ENCODE results near the gene ING2.
"Not testable (repeated sequence)": the region's sequence is repeated elsewhere in the genome, so short reads cannot be mapped to it uniquely, and the experiment has no call there.

Gene ING2

GRCh38 chr4:183552274-183553146 lies 47.7 kb downstream of the ING2 start:
- DNase-seq = no peak

- DNase-seq = not testable (repeated sequence)
Observed at GRCh38 chr4:183553147-183553478, 48.3 kb downstream of the ING2 start.

- no peak for DNase-seq
Observed at GRCh38 chr4:183553601-183554345, 48.9 kb downstream of the ING2 start.

GRCh38 chr4:183554346-183554686 lies 49.5 kb downstream of the ING2 start:
- DNase-seq = no peak

- no peak for DNase-seq
Observed at GRCh38 chr4:183554878-183555585, 50.2 kb downstream of the ING2 start.

GRCh38 chr4:183556947-183557346 lies 52.1 kb downstream of the ING2 start:
- DNase-seq = no peak

- DNase-seq = no peak
Observed at GRCh38 chr4:183557611-183558010, 52.8 kb downstream of the ING2 start.

- DNase-seq = no peak
Observed at GRCh38 chr4:183558873-183559272, 54.0 kb downstream of the ING2 start.

GRCh38 chr4:183561905-183562304 lies 57.0 kb downstream of the ING2 start:
- no peak for DNase-seq

Data from midbrain (tissue), 1 donor.